ENCODE data around the gene RAB44.

RAB44 gene

GRCh38 chr6:36774331-36774730 lies 76.7 kb downstream of the RAB44 start:
- H4K20me1 ChIP-seq (ENCODE audit: insufficient read depth, low read length): no peaks in the 10 kb centered on the region
- peaks cover 20% of the 10 kb centered on the region for H3K4me1 ChIP-seq (ENCODE audit: insufficient read depth, low read length, severe bottlenecking)
- no peak overlapping the region for H2AFZ ChIP-seq (ENCODE audit: low read length)
- TF ChIP-seq CTCF (IDR thresholded peaks at IDR 0.05; ENCODE audit: low read length): no peak
- no peak for TF ChIP-seq EZH2 (IDR thresholded peaks at IDR 0.05; ENCODE audit: borderline replicate concordance, low read length)
- H3K4me3 ChIP-seq (ENCODE audit: low read depth, low read length, poor library complexity, severe bottlenecking): no peak overlapping the region
- no peaks in the 10 kb centered on the region for H3K9me3 ChIP-seq (ENCODE audit: low read length)
- H3K36me3 ChIP-seq (ENCODE audit: insufficient read depth, low read length): no peaks in the 10 kb centered on the region
- no peaks in the 10 kb centered on the region for H3K79me2 ChIP-seq (ENCODE audit: insufficient read depth, low read length)
- H3K27me3 ChIP-seq (ENCODE audit: insufficient read depth, low read length): no peaks in the 10 kb centered on the region
- H3K4me2 ChIP-seq (ENCODE audit: low read length): no peak overlapping the region
- no peak overlapping the region for H3K27ac ChIP-seq (ENCODE audit: low read depth, low read length, poor library complexity, severe bottlenecking)
- no peaks in the 10 kb centered on the region for H3F3A ChIP-seq (ENCODE audit: insufficient read depth, low read length)
- no peaks in the 10 kb centered on the region for H3K9me2 ChIP-seq (ENCODE audit: low read depth, low read length)
- H3K9ac ChIP-seq (ENCODE audit: low read length): no peak overlapping the region

GRCh38 chr6:36776167-36776566 lies 78.5 kb downstream of the RAB44 start:
- Histone ChIP-seq H3K4me3 (ENCODE audit: low read depth, low read length, poor library complexity, severe bottlenecking) (no peak overlapping the region), H3K4me1 (ENCODE audit: insufficient read depth, low read length, severe bottlenecking) (peaks cover 27% of the 10 kb centered on the region), H3F3A (ENCODE audit: insufficient read depth, low read length) (no peaks in the 10 kb centered on the region), H3K9me3 (ENCODE audit: low read length) (no peaks in the 10 kb centered on the region), H2AFZ (ENCODE audit: low read length) (no peak overlapping the region), H3K4me2 (ENCODE audit: low read length) (no peak overlapping the region), H3K9me2 (ENCODE audit: low read depth, low read length) (no peaks in the 10 kb centered on the region), H3K36me3 (ENCODE audit: insufficient read depth, low read length) (no peaks in the 10 kb centered on the region), H3K79me2 (ENCODE audit: insufficient read depth, low read length) (no peaks in the 10 kb centered on the region), H3K27me3 (ENCODE audit: insufficient read depth, low read length) (no peaks in the 10 kb centered on the region), H4K20me1 (ENCODE audit: insufficient read depth, low read length) (no peaks in the 10 kb centered on the region), H3K9ac (ENCODE audit: low read length) (no peak overlapping the region), H3K27ac (ENCODE audit: low read depth, low read length, poor library complexity, severe bottlenecking) (no peak overlapping the region)
- TF ChIP-seq EZH2 (IDR thresholded peaks at IDR 0.05; ENCODE audit: borderline replicate concordance, low read length) (no peak), CTCF (IDR thresholded peaks at IDR 0.05; ENCODE audit: low read length) (no peak)

- H3K27me3 ChIP-seq (ENCODE audit: insufficient read depth, low read length): no peaks in the 10 kb centered on the region
- H3K9ac ChIP-seq (ENCODE audit: low read length): no peak overlapping the region
- no peaks in the 10 kb centered on the region for H3K9me3 ChIP-seq (ENCODE audit: low read length)
- no peaks in the 10 kb centered on the region for H3K79me2 ChIP-seq (ENCODE audit: insufficient read depth, low read length)
- H3K4me1 ChIP-seq (ENCODE audit: insufficient read depth, low read length, severe bottlenecking): peaks cover 35% of the 10 kb centered on the region
- no peaks in the 10 kb centered on the region for H3K36me3 ChIP-seq (ENCODE audit: insufficient read depth, low read length)
- TF ChIP-seq EZH2 (IDR thresholded peaks at IDR 0.05; ENCODE audit: borderline replicate concordance, low read length): no peak
- no peak for TF ChIP-seq CTCF (IDR thresholded peaks at IDR 0.05; ENCODE audit: low read length)
- no peaks in the 10 kb centered on the region for H3F3A ChIP-seq (ENCODE audit: insufficient read depth, low read length)
- H3K9me2 ChIP-seq (ENCODE audit: low read depth, low read length): no peaks in the 10 kb centered on the region
- no peaks in the 10 kb centered on the region for H4K20me1 ChIP-seq (ENCODE audit: insufficient read depth, low read length)
- H2AFZ ChIP-seq (ENCODE audit: low read length): no peak overlapping the region
- H3K27ac ChIP-seq (ENCODE audit: low read depth, low read length, poor library complexity, severe bottlenecking): no peak overlapping the region
- no peak overlapping the region for H3K4me2 ChIP-seq (ENCODE audit: low read length)
- no peak overlapping the region for H3K4me3 ChIP-seq (ENCODE audit: low read depth, low read length, poor library complexity, severe bottlenecking)
Measured at GRCh38 chr6:36777801-36778200, 80.2 kb downstream of the RAB44 start.

Data from OCI-LY1 (cell line).